HG02678 (cell line): ENCODE data around the gene FKBP5.
"Not testable (repeated sequence)": the region's sequence is repeated elsewhere in the genome, so short reads cannot be mapped to it uniquely, and the experiment has no call there.

Source experiments
- ATAC-seq: cut with Tn5 transposase; IDR thresholded peaks from one replicate; pipeline ENCODE4 v1.9.1; 2021; ENCODE audit warnings: mild to moderate bottlenecking, moderate library complexity; ENCODE audit not compliant: unreplicated experiment

Gene FKBP5

GRCh38 chr6:35691027-35691824, 2.5 kb upstream of the FKBP5 start:
- no peak for ATAC-seq

GRCh38 chr6:35690484-35690883, 1.8 kb upstream of the FKBP5 start:
- ATAC-seq: no peak

GRCh38 chr6:35690006-35690405, 1.3 kb upstream of the FKBP5 start:
- ATAC-seq: not testable (repeated sequence)

- ATAC-seq: peak; percentile 35
These were observed 784 bp downstream of the FKBP5 start for GRCh38 chr6:35687658-35688604.

GRCh38 chr6:35686873-35687555, 1.7 kb downstream of the FKBP5 start:
- ATAC-seq: no peak

GRCh38 chr6:35686436-35686835, 2.3 kb downstream of the FKBP5 start:
- no peak for ATAC-seq

- ATAC-seq: no peak
These were observed 5.4 kb downstream of the FKBP5 start for GRCh38 chr6:35683267-35683666.

GRCh38 chr6:35681298-35681697, 7.4 kb downstream of the FKBP5 start:
- no peak for ATAC-seq

GRCh38 chr6:35679399-35679798, 9.3 kb downstream of the FKBP5 start:
- ATAC-seq: no peak

GRCh38 chr6:35678814-35679213, 9.9 kb downstream of the FKBP5 start:
- ATAC-seq: no peak

- no peak for ATAC-seq
These were observed 10.6 kb downstream of the FKBP5 start for GRCh38 chr6:35678021-35678654.

GRCh38 chr6:35677456-35677855, 11.3 kb downstream of the FKBP5 start:
- no peak for ATAC-seq

GRCh38 chr6:35675871-35676459, 12.8 kb downstream of the FKBP5 start:
- ATAC-seq: no peak

GRCh38 chr6:35674594-35674993, 14.1 kb downstream of the FKBP5 start:
- ATAC-seq: no peak

GRCh38 chr6:35673755-35674154, 15.0 kb downstream of the FKBP5 start:
- ATAC-seq: no peak

GRCh38 chr6:35673284-35673666, 15.4 kb downstream of the FKBP5 start:
- not testable (repeated sequence) for ATAC-seq

- ATAC-seq: not testable (repeated sequence)
These were observed 18.3 kb downstream of the FKBP5 start for GRCh38 chr6:35670453-35670852.

GRCh38 chr6:35669451-35670045, 19.2 kb downstream of the FKBP5 start:
- no peak for ATAC-seq

- no peak for ATAC-seq
These were observed 19.8 kb downstream of the FKBP5 start for GRCh38 chr6:35668744-35669450.
